ENCODE measurements around the gene LETM1. TPM values are rescaled to one million over a fixed set of nuclear protein-coding genes. Genes with fewer than 3 reads are reported as not detected.

LETM1 gene
- total and polyA plus RNA-seq, 2 of the 13 experiments (the other 11 are each of a cell fraction or from before 2014, with no cell fraction given), result 9.7 to 41.6 TPM

DNA sequence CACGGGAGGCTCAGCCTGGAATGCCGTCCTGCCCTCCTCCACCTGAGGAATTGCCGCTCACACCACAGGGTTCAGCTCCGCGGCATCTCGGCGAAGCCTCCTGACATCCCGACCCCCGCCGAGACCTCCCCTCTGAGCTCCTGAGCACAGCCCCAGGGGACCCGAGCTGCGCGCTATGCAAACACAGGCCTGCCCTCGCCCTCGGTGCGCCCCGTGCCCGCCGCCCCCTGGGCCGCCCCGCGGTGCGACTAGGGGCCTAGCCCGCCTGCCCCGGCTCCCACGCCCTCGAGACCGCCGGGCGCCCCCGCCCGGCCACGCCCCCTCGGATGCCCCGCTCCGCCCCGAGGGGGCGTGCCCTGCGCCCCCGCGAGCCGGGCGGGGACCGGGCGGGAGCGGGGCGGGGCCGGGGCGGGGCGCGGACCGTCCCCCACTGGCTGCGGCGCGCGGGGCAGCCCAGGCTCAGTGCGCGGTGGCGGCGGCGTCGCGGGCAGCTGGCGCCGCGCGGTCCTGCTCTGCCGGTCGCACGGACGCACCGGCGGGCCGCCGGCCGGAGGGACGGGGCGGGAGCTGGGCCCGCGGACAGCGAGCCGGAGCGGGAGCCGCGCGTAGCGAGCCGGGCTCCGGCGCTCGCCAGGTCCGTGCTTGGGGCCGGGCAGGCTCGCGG, 63.0 kb downstream of the LETM1 start, which contains the start of gene FGFR3:
Gene FGFR3 (plus strand): TSS at position 462 of the 664 bp plus-strand sequence. CDS start 642 bp downstream, outside the sequence.
- POLR2A ChIA-PET, result interaction anchor here (0.7 to 28.6 kb wide), 7 partner anchors 8 to 72 kb away, joined by 3 to 1258 read pairs (median 23); partner anchors contain the start of genes TACC3 and TMEM129
- TF ChIP-seq POLR2G (IDR thresholded peaks at IDR 0.05; ENCODE audit: low read depth, low read length) (peak; percentile 87), ZIK1 (CRISPR knock-in tag; IDR thresholded peaks at IDR 0.05; ENCODE audit: borderline replicate concordance, low read depth) (peak; percentile 44; the same call in 1 of the 2 replicates), ZNF776 (CRISPR knock-in tag; IDR thresholded peaks at IDR 0.05) (no peak), KLF16 (CRISPR knock-in tag; IDR thresholded peaks at IDR 0.05) (peak in 1 of 2 experiments; percentile 11; a peak in 1 of 4 replicates), ARNT (IDR thresholded peaks at IDR 0.05) (no peak), ZNF563 (CRISPR knock-in tag; IDR thresholded peaks at IDR 0.05) (peak; percentile 43; the same call in 1 of the 2 replicates), ZNF24 (IDR thresholded peaks at IDR 0.05) (no peak), NR2F6 (IDR thresholded peaks at IDR 0.05) (no peak), NR2F6 (CRISPR knock-in tag; IDR thresholded peaks at IDR 0.05) (peak; percentile 13; the same call in 1 of the 2 replicates)
- TF ChIP-seq, protein P1, sequence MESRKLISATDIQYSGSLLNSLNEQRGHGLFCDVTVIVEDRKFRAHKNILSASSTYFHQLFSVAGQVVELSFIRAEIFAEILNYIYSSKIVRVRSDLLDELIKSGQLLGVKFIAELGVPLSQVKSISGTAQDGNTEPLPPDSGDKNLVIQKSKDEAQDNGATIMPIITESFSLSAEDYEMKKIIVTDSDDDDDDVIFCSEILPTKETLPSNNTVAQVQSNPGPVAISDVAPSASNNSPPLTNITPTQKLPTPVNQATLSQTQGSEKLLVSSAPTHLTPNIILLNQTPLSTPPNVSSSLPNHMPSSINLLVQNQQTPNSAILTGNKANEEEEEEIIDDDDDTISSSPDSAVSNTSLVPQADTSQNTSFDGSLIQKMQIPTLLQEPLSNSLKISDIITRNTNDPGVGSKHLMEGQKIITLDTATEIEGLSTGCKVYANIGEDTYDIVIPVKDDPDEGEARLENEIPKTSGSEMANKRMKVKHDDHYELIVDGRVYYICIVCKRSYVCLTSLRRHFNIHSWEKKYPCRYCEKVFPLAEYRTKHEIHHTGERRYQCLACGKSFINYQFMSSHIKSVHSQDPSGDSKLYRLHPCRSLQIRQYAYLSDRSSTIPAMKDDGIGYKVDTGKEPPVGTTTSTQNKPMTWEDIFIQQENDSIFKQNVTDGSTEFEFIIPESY (CRISPR knock-in tag; IDR thresholded peaks at IDR 0.05), result no peak
- TF ChIP-seq, protein P2, sequence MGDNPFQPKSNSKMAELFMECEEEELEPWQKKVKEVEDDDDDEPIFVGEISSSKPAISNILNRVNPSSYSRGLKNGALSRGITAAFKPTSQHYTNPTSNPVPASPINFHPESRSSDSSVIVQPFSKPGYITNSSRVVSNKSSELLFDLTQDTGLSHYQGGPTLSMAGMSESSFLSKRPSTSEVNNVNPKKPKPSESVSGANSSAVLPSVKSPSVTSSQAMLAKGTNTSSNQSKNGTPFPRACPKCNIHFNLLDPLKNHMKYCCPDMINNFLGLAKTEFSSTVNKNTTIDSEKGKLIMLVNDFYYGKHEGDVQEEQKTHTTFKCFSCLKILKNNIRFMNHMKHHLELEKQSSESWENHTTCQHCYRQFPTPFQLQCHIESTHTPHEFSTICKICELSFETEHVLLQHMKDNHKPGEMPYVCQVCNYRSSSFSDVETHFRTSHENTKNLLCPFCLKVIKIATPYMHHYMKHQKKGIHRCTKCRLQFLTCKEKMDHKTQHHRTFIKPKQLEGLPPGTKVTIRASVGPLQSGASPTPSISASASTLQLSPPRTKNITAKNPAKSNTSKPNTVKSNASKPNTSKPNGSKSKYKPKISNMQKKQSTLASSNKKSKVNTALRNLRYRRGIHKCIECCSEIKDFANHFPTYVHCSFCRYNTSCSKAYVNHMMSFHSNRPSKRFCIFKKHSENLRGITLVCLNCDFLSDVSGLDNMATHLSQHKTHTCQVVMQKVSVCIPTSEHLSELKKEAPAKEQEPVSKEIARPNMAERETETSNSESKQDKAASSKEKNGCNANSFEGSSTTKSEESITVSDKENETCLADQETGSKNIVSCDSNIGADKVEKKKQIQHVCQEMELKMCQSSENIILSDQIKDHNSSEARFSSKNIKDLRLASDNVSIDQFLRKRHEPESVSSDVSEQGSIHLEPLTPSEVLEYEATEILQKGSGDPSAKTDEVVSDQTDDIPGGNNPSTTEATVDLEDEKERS (CRISPR knock-in tag; IDR thresholded peaks at IDR 0.05), result no peak
- TF ChIP-seq, protein P3, sequence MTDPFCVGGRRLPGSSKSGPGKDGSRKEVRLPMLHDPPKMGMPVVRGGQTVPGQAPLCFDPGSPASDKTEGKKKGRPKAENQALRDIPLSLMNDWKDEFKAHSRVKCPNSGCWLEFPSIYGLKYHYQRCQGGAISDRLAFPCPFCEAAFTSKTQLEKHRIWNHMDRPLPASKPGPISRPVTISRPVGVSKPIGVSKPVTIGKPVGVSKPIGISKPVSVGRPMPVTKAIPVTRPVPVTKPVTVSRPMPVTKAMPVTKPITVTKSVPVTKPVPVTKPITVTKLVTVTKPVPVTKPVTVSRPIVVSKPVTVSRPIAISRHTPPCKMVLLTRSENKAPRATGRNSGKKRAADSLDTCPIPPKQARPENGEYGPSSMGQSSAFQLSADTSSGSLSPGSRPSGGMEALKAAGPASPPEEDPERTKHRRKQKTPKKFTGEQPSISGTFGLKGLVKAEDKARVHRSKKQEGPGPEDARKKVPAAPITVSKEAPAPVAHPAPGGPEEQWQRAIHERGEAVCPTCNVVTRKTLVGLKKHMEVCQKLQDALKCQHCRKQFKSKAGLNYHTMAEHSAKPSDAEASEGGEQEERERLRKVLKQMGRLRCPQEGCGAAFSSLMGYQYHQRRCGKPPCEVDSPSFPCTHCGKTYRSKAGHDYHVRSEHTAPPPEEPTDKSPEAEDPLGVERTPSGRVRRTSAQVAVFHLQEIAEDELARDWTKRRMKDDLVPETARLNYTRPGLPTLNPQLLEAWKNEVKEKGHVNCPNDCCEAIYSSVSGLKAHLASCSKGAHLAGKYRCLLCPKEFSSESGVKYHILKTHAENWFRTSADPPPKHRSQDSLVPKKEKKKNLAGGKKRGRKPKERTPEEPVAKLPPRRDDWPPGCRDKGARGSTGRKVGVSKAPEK (CRISPR knock-in tag; IDR thresholded peaks at IDR 0.05; ENCODE audit: borderline replicate concordance), result no peak
- TF ChIP-seq, protein P4, sequence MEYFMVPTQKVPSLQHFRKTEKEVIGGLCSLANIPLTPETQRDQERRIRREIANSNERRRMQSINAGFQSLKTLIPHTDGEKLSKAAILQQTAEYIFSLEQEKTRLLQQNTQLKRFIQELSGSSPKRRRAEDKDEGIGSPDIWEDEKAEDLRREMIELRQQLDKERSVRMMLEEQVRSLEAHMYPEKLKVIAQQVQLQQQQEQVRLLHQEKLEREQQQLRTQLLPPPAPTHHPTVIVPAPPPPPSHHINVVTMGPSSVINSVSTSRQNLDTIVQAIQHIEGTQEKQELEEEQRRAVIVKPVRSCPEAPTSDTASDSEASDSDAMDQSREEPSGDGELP (IDR thresholded peaks at IDR 0.05; ENCODE audit: borderline replicate concordance, low read depth), result no peak

More for the DNA sequence above, 63.0 kb downstream of the LETM1 start, which contains the start of gene FGFR3:
- H4K20me1 ChIP-seq (ENCODE audit: insufficient read depth, low read length), result peaks cover 3% of the 10 kb centered on the region; the same call in 1 of the 2 replicates
- peaks cover 8 to 22% of the 10 kb centered on the region in 2 experiments; a peak in 4 of 5 replicates for H3K27me3 ChIP-seq (ENCODE audit: control insufficient read depth in 1 of 2, insufficient read depth in 2 of 2, low read length in 2 of 2)
- in situ Hi-C loops (cut with HindIII; ENCODE audit: extremely low pct_ligation_motif_present, low pct_unique_long_range_greater_than_20kb) (no loop called here), intact Hi-C loops (cut with micrococcal nuclease; ENCODE audit: unreplicated experiment) (no loop called here)
- H3K27ac ChIP-seq (ENCODE audit: extremely low read length, insufficient read depth, low read length), result peak within 1 kb of the TSS; percentile 92
- no TSS peak for BruUV-seq (replicated peaks)
- peaks cover 71% of the 10 kb centered on the region for H3K4me1 ChIP-seq (ENCODE audit: insufficient read depth, low read length)
- 0% methylated on average over 8 of the region's 95 CpGs for WGBS (ENCODE audit: low lambda C conversion rate)
- CTCF ChIA-PET (ENCODE audit: low intra/inter-chr PET ratio, low total read pairs), result interaction anchor here (3.3 kb wide), 1 partner anchor 17 kb away, joined by 11 read pairs; no protein-coding TSS in a partner anchor
- H3K79me2 ChIP-seq (ENCODE audit: insufficient read depth, low read length), result peaks cover 36% of the 10 kb centered on the region
- H3K9ac ChIP-seq (ENCODE audit: insufficient read depth, low read depth, low read length), result peak within 1 kb of the TSS; percentile 94
- peak within 1 kb of the TSS; percentile 87 for H3K4me2 ChIP-seq (ENCODE audit: low read depth, low read length)
- DNase-seq (ENCODE audit: low spot score) (peak; percentile 48), ATAC-seq (peak; percentile 31), FAIRE-seq (no peak)
- no peak within 1 kb of the TSS for H2AFZ ChIP-seq (ENCODE audit: low read length)
- H3K4me3 ChIP-seq (replicated peaks in 1 of 3; ENCODE audit: insufficient read depth in 1 of 3, low read depth in 2 of 3, low read length in 3 of 3), result peak within 1 kb of the TSS; percentile 94 to 98 (median 95)
- H3K36me3 ChIP-seq (replicated peaks in 1 of 2; ENCODE audit: control insufficient read depth in 1 of 2, insufficient read depth in 2 of 2, low read length in 2 of 2), result peaks cover 0 to 2% of the 10 kb centered on the region in 2 experiments; a peak in 1 of 5 replicates
- H3K9me3 ChIP-seq (ENCODE audit: low read length), result no peaks in the 10 kb centered on the region
